ENCODE data around the gene PPP6R1. TPM values are rescaled to one million over a fixed set of nuclear protein-coding genes. Genes with fewer than 3 reads are reported as not detected.
A peak's percentile ranks its signal among the peaks of the same experiment; 100 is the strongest.

PPP6R1 gene
- total and polyA plus RNA-seq, 2 of the 13 experiments (the other 11 are each of a cell fraction or from before 2014, with no cell fraction given), result 25.8 to 54.0 TPM

DNA sequence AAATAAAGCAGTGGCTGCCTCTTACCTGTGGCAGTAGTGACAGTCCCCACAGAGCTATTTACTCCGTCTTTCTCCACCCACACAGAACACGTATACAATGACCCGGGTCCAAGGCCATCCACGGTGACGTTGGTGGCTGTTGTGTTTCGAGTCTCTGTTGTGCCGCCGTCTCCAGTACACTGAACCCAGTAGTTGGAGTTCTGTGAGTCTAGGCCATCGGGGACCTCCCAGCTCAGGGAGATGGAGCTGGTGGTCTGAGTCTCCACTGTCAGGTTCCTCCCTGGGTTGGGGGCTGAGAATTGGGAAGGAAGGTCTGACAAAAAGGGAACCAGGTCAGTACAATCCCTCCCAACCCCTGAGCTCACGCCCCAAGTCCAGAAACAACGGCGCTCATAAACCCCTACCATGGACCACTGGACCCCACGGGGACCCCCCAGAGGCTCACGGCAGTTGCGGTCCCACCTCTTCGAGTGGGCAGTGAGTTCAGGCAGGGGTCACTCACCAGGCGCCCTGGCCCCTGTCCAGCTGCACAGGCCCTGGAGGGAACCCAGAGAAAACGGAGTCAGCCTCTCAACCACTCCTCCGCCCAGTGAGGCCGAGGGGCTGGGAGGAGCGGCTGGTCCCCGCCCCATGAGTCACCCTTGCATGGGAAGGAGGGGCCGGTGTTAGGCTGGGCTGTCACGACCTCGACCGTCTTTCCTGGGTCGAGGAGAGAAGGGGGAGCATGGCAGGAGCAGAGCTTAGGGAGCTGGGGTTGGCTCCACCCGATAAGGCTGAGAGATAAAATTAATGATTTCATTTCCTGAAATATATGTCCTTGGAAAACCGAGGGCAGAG lies 51.9 kb downstream of the PPP6R1 start (continued):
- no peak for TF ChIP-seq ZNF503 (CRISPR knock-in tag; IDR thresholded peaks at IDR 0.05)
- 0 out of 2 replicates have a peak, but pooled peaks have one; percentile 71 for TF ChIP-seq BRCA1 (CRISPR knock-in tag; IDR thresholded peaks at IDR 0.05)
- no peak for TF ChIP-seq ZBTB39 (CRISPR knock-in tag; IDR thresholded peaks at IDR 0.05)
- TF ChIP-seq CREB1 (IDR thresholded peaks at IDR 0.05), result peak; percentile 84
- peak; percentile 89 for TF ChIP-seq CREB1 (CRISPR knock-in tag; IDR thresholded peaks at IDR 0.05)
- TF ChIP-seq ZNF33B (CRISPR knock-in tag; IDR thresholded peaks at IDR 0.05), result peak; percentile 84; the same call in 1 of the 2 replicates
- peak; percentile 85 for TF ChIP-seq RXRB (CRISPR knock-in tag; IDR thresholded peaks at IDR 0.05; ENCODE audit: borderline replicate concordance)
- TF ChIP-seq RXRA (CRISPR knock-in tag; IDR thresholded peaks at IDR 0.05), result peak; percentile 89
- no peak for TF ChIP-seq ZFP36 (IDR thresholded peaks at IDR 0.05; ENCODE audit: borderline replicate concordance, low read depth, low read length, partially characterized antibody)
- TF ChIP-seq ZNF549 (CRISPR knock-in tag; IDR thresholded peaks at IDR 0.05), result no peak
- TF ChIP-seq ARID2 (CRISPR knock-in tag; IDR thresholded peaks at IDR 0.05; ENCODE audit: borderline replicate concordance), result 0 out of 2 replicates have a peak, but pooled peaks have one; percentile 85
- 0 out of 2 replicates have a peak, but pooled peaks have one; percentile 45 for TF ChIP-seq ZNF891 (CRISPR knock-in tag; IDR thresholded peaks at IDR 0.05)
- TF ChIP-seq TBP (CRISPR knock-in tag; IDR thresholded peaks at IDR 0.05), result no peak
- TF ChIP-seq MYNN (CRISPR knock-in tag; IDR thresholded peaks at IDR 0.05; ENCODE audit: low read depth), result no peak; the same call in 1 of the 2 replicates
- peak; percentile 73 for TF ChIP-seq ZMYM4 (CRISPR knock-in tag; IDR thresholded peaks at IDR 0.05)
- TF ChIP-seq TAF1 (CRISPR knock-in tag; IDR thresholded peaks at IDR 0.05), result peak; percentile 79; the same call in 1 of the 2 replicates
- TF ChIP-seq ZFP36L2 (CRISPR knock-in tag; IDR thresholded peaks at IDR 0.05), result no peak
- TF ChIP-seq ZBTB7A (CRISPR knock-in tag; IDR thresholded peaks at IDR 0.05), result peak; percentile 93
- no peak for TF ChIP-seq ZFP1 (CRISPR knock-in tag; IDR thresholded peaks at IDR 0.05)
- TF ChIP-seq ZNF704 (CRISPR knock-in tag; IDR thresholded peaks at IDR 0.05; ENCODE audit: borderline replicate concordance), result no peak
- no peak; the same call in 1 of the 2 replicates for TF ChIP-seq ZNF264 (CRISPR knock-in tag; IDR thresholded peaks at IDR 0.05)
- TF ChIP-seq ZSCAN12 (CRISPR knock-in tag; IDR thresholded peaks at IDR 0.05), result no peak; the same call in 1 of the 2 replicates
- TF ChIP-seq, protein P1, sequence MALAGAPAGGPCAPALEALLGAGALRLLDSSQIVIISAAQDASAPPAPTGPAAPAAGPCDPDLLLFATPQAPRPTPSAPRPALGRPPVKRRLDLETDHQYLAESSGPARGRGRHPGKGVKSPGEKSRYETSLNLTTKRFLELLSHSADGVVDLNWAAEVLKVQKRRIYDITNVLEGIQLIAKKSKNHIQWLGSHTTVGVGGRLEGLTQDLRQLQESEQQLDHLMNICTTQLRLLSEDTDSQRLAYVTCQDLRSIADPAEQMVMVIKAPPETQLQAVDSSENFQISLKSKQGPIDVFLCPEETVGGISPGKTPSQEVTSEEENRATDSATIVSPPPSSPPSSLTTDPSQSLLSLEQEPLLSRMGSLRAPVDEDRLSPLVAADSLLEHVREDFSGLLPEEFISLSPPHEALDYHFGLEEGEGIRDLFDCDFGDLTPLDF (CRISPR knock-in tag; IDR thresholded peaks at IDR 0.05), result no peak
- no peak for TF ChIP-seq ZNF746 (CRISPR knock-in tag; IDR thresholded peaks at IDR 0.05)
- no peak for TF ChIP-seq CAMTA2 (CRISPR knock-in tag; IDR thresholded peaks at IDR 0.05; ENCODE audit: borderline replicate concordance)
